GM19240 (cell line): Measurements from ENCODE around the gene PPP2R3B.
"Not testable (repeated sequence)": the region's sequence is repeated elsewhere in the genome, so short reads cannot be mapped to it uniquely, and the experiment has no call there.

Source experiments
- DNase-seq: peaks from one replicate; pipeline ENCODE4 v3.0.0; 2011; ENCODE audit warnings: low spot score; ENCODE audit not compliant: insufficient read length

Gene PPP2R3B

DNA sequence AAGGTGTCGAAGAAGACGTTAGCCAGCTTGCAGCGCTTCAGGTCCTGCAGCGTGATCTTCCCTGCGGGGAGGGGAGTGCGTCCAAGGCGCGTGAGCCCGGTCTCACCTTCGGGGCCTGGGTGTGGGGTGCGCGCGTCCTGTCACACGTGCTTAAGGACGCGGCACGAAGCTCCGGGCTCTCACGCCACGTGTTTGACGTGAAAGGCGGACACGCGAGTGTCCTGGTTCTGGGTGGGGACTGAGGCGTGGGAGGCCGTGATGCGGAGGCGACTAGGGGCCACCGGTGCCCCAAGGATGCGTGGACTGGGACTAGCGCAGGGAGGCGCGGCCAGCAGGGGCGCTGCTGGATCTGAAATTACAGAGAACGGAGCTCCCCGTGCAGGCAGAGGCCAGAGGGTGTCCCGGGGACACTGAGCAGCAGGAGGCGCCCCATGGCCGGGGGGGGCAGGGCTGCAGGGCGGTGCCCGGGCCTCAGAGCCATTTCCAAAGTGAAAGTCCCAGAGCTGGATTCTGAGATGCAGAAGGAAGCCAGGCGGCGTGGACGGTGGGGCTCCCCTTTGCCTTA lies 47.8 kb downstream of the PPP2R3B start:
- no peak for DNase-seq

DNA sequence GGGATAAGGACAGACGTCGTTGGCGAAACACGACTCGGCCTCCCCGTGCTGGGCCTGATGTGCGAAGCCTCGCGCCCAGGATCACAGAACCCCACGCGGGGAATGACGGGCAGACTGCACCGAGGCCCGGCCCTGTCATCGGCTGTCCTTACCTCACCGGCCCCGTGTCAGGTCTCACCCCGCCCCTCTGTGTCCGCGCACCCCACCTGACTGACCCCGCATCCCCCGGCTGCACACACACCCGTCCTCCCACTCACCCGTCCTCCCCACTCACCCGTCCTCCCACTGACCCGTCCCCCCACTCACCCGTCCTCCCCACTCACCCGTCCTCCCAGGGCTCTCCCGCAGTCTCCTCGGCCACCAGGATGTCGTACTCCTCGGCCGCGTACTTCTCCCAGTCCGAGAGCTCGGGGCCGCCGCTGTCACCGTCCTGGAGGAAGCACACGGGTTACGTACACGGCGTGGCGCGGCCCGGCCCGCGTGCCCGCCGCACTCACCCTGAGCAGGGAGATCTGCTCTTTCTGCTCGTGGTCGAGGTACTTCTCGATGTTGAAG lies 48.3 kb downstream of the PPP2R3B start:
- DNase-seq, result no peak

- no peak for DNase-seq
Measured at GRCh38 chrX:337331-337831, 49.3 kb downstream of the PPP2R3B start.

DNA sequence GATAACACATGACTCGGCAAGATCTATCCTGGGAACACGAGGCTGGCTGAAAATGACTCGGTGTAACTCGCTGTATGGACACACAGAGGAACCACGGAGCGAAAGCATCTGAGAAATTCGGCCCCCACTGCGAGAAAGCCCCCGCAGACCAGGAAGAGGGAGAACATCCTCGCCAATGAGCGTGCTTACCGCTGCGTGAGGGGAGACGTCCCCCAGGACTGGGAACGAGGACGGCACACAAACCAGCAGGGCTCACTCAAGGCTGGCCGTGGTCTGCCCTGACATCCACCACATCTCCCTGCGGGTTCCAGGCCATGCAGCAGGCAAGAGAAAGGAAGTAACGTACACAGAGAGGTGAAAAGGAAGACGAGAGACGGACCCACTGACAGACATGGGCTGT lies 50.5 kb downstream of the PPP2R3B start:
- DNase-seq, result no peak

DNA sequence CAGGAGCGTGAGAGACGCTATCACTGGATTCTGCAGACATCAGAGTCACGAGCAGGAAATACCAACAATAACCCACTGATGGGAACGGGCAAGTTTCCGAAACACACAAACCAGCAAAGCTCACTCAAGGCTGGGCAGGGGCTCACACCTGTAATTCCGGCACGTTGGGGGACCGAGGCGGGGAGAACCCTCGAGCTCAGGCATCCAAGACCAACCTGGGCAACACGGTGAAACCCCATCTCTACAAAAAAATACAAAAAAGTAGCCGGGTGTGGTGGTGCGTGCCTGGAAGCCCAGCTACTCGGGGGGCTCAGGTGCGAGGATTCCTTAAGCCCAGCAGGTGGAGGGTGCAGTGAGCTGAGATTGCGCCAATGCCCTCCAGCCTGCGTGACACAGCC lies 51.0 kb downstream of the PPP2R3B start:
- no peak for DNase-seq

DNA sequence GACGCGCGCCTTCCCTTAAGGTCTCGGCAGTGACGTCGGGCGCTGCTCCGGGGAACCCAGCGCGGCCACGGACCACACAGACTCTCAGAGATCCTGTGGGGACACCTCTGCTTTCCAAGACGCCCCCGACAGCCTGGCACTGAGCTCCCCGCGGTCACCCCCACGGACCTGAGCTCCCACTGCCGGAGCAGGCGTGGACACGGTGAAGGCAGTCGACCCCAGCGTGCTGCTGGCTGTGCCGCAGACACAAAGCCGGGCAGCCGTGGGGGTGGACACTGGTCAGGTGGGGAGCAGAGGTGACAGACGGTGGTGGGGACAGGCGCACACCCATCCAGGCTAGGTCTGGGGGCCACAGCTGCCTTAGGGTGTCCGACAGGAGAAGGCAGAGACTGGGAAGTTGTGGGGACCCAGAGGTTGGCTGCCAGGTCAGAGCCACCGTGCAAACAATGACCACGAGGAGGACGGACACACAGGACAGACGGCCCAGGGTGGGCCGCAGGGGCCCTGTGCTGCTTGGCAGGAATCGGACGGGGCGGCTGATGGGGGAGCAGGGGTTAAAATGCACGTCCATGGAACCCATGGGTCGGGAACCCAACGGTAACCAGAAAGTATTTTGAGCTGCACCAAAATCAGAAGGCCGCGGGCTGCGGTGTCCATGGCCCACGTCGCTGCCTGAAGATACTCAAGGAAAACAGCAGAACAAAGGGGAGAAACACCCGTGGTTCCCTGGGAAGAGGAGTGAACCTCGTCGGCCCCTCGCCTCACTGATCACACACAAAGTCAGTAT lies 51.5 kb downstream of the PPP2R3B start:
- no peak for DNase-seq

DNA sequence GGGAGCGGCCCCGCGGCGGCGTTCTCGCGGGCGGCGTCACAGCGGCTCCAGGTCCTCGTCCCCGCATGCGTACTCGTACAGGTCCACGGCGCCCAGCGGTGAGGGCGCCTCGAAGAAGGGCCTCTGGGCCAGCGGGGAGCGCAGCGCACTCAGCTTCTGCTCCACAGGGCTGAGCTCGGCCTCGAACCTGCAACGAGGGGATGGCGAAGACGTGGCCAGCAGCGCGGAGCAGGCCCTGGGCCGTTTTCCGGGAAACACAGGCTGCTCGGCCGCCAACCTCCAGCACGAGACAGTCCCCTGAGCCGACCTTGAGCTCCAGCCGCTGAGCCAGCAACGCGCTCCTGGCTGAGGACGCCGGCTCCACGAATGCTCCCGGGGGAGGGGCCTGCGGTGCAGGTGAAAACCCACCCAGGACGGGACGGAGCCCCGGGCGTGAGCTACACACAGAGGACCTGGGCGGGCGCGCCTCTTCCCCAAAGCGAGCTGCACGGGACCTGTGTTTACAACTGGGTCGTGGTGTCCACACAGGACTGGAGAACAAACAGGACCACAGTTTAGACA lies 52.3 kb downstream of the PPP2R3B start:
- no peak for DNase-seq

GRCh38 chrX:333611-334311 lies 52.9 kb downstream of the PPP2R3B start:
- DNase-seq, result no peak

GRCh38 chrX:332916-333610 lies 53.6 kb downstream of the PPP2R3B start:
- DNase-seq, result no peak

- DNase-seq, result no peak
Measured at GRCh38 chrX:332496-332860, 54.2 kb downstream of the PPP2R3B start.

DNA sequence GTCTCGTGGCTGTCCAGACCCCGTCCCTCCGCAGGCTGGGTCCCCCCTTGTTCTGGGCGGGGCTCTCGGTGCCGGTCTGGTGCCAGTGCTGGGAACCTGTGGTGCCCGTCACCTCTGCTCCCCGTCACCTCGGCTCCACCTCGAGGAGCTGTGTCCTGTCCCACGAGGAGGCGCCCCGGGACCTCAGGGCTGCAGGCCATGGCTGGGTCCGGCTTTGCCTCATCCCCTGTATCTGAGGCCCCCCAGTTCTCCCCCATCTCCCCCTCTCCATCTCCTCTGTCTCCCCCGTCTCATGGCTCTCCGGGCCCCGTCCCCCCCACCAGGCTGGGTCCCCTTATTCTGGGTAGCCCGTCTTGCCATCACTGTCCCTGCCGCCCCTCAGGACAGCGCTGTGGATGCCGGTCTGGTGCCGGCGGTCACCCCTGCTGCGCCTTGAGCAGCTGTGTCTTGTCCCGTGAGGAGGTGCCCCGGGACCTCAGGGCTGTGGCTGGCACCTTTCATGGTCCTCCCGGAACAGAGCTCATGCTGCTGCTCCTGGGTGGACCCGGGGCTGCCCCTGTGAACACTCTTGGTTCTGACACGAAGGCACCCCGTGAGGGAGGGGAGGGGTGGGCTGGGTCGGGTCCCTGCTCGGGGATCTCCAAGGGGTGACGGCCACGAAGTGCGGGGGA lies 54.7 kb downstream of the PPP2R3B start:
- DNase-seq, result no peak

DNA sequence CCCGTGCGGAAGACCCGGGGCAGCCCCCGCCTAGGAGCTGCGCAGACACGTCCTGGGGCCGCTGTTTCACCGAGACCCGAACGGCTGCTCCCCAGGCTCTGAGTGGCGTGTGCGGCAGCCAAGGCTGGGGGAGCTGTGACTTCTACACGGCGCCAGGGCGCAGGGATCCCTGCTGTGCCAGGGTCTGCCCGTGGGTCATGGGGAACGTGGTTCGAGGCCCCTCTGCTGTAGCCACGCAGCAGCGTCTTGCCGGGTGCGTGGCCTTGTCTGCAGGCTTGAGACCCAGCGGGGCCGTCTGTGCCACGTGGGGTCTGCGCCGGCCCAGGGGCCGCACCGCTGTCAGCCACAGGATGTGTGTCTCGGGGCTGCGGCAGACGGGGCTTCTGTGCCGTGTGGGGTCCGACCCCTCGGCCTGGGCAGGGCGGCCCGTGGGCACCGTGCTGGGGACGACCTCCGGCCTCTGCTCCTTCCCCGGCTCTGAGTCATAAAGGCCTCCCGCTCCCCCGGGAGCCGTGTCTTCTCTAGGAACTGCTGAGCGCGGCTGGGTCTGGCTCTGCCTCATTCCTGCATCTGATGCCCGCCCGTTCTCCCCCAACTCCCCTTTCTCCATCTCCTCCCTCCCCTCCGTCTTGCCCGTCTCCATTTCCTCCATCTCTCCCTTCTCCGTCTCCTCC lies 55.4 kb downstream of the PPP2R3B start:
- DNase-seq, result no peak

DNA sequence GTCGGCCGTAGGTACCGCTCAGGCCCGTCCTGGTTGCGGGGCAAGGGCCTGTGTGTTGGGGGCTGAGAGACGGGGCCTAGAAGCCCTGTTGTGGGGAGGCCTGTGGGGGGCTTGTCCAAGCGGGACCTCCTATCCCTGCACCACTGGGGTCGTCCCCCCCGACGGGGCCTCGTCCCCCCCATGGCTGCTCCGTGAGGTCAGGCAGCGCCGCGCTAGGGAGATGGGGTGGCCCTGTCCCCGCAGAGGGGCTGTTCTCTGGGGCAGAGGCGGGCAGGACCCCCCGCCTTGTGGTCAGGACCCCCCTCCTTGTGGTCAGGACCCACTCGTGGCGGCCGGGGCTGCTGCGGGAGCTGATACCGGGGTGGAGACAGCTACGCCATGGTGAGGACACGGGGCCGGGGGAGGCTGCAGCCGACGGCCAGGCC lies 56.0 kb downstream of the PPP2R3B start:
- DNase-seq, result no peak

DNA sequence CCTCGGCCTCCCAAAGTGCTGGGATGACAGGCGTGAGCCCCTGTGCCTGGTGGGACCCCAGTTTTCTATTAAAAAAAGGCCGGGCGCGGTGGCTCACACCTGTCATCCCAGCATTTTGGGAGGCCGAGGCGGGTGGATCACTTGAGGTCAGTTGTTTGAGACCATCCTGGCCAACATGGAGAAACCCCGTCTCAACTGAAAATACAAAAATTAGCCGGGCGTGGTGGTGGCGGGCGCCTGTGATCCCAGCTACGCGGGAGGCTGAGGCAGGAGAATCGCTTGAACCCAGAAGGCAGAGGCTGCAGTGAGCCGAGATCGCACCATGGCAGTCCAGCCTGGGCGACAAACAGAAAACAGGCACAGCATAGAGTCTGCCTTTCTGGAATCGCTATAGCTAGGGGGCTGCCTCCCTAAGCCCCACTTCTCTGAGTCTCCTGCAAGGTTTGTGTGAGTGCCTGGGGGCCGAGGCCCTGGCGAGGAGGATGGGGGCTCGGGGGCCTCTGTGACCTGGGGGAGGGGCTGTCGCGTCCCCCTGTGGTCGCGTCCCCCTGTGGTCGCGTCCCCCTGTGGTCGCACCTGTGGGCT lies 56.5 kb downstream of the PPP2R3B start:
- DNase-seq, result not testable (repeated sequence)

GRCh38 chrX:329291-329910 lies 57.3 kb downstream of the PPP2R3B start:
- DNase-seq, result no peak

DNA sequence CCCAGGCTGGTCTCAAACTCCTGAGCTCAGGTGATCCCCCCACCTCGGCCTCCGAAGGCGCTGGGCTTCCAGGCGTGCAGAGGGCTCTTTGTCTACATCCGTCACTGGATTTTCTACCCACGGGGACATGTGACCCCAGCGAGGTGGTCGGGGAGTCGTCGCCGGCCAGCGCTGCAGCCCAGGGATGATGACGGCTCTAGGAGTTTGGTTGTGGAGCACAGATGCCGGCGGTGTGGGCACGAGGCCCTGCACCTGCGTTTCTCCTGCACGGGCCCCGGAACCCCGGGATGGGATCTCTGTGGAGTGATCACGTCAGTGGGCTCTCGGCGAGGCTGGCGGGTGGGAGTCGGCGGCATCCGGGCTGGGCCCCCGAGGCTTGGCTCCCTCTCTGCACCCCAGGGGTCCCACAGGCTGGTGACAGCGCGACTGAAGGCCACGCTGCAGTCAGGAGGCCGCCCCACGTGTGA lies 59.0 kb downstream of the PPP2R3B start:
- no peak for DNase-seq

- not testable (repeated sequence) for DNase-seq
Measured at GRCh38 chrX:324664-325063, 62.0 kb downstream of the PPP2R3B start.

- no peak for DNase-seq
Measured at GRCh38 chrX:323721-324628, 62.7 kb downstream of the PPP2R3B start.
